GM19395 (cell line): ENCODE data around the gene ADAD1.

Experiments used
- ATAC-seq: cut with Tn5 transposase; IDR thresholded peaks from one replicate; pipeline ENCODE4 v1.9.1; 2021; ENCODE audit warnings: mild to moderate bottlenecking, moderate library complexity; ENCODE audit not compliant: unreplicated experiment

ADAD1 gene

DNA sequence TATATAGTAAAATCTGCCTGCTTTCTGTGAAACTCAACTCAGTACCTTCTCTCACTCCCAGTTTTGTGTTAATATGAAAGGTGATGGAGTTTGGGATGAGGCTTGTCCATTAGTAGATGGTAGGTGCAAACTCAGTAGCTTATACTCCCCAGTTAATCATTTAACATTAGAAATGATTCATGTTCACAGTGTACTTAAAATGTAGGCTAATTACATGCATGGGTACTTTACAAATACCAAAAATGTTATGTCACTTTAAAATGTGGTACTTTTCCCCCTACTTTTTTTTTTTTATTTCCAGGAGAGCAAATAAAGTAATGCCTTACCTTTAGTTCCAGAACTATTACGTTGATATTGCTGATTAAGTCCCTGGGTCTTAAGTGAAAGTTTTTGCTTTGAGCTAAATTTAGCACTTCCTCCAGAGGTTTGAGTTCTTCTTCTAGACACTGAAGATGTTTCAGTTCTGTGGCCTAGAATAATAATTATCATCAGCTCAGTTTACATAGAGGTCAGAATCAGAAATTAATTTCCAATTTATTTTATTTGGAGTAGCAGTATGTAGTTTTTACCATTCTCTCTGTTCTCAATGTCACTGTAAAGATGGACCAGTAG is 74.7 kb downstream of the ADAD1 start:
- ATAC-seq = no peak

DNA sequence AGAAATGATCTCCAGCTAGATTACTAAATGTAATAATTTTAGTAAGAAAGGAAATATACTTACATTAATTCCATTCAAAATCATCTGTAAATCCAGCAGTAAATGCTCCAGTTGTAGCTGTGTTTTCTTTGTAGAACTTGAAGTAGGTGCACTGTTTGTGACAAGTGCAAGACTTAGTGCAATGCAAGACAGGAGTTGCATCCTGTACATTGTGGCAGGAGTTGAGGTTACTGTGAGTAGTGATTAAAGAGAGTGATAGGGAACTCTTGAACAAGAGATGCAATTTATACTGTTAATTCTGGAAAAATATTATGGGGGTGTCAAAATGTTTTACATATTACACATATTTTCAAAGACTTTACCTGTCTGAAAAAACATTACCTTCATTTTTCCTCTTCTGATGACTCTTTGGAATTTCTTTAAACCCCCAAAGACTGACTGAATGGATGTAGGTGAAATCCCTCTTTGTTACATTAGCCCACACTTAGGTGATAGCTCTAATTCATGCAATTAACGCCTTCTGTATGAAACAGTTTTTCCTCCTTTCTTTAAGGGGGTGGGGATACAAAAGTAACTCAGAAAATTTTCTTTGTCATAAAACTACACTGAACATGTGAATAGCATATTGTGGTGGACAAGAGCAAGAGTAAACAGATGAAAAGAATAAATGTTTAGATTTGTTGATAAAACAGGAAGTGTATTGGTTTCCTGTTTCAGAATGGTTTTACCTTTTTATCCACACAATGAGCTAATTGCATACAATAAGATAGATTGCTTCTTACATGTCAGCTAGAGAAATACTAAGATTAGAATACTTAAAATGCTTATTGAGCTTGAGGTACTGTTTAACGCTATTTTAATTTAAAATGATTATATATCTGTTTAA is 77.7 kb downstream of the ADAD1 start, which contains the start of gene IL2:
IL2 (minus strand) TSS at position 495 of the 886 bp plus-strand sequence; CDS start at position 210, 285 bp downstream.
- no peak for ATAC-seq

DNA sequence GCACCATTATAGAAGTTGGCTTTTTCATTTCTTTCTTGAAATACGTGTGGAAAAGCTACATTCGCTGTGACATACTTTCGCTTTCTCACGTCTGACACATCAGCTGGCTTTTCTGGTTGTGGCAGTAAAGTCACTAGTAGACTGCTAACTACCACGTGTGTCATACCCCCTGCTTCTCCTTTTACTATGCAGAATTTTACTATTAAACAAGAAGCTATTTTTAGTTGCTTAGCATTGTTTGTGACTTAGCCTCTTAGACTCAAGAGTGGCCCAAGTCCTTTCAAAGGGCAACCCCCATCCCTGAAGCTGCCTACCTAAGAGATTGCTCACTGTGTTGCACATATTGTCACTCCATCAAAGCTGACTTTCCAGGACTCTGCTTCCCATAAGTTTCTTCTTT is 79.8 kb downstream of the ADAD1 start:
- ATAC-seq = peak; percentile 88

DNA sequence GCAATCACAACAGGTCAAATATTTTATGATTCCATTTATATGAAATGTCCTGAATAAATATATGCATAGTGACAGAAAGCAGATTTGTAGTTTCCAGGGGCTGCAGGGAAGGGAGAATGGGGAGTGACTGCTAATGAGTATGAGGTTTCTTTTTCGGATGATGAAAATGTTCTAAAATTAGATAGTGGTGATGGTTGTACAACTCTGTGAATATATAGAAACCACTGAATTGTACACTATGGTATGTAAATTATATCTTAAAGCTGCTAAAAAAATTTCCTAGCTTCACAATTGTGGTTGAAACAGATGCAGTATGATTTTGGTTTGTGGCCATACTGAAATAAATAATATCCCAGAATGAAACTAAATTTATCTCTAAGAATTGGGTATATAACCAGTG is 90.6 kb downstream of the ADAD1 start:
- no peak for ATAC-seq

DNA sequence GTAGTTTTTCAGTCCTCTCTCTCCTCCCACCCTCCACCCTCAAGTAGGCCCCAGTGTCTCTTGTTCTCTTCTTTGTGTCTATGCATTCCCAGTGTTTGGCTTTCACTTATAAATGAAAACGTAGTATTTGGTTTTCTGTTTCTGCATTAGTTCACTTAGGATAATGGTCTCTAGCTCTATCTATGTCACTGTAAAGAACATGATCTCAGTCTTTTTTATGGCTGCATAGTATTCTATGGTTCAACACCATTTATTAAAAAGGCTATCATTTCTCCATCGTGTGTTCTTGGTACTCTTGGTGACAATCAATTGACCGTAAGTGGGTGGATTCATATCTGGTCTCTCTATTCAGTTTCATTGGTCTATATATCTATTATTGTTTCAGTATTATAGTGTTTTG is 96.4 kb downstream of the ADAD1 start:
- no peak for ATAC-seq

DNA sequence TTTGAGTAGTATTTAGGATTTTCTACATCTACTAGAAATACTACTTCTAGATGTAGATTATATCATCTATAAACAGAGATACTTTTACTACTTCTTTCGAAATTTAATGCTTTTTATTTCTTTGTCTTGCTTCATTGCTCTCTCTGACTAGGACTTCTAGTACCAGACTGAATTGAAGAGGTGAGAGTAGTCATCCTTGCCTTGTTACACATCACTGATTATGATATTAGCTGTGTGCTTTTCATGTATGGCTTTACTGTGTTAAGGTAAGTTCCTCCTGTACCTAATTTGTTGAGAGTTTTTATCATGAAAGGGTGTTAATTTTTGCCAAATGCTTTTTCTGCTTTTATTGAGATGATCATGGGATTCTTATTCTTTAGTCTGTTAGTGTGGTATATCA is 97.3 kb downstream of the ADAD1 start:
- ATAC-seq = no peak

DNA sequence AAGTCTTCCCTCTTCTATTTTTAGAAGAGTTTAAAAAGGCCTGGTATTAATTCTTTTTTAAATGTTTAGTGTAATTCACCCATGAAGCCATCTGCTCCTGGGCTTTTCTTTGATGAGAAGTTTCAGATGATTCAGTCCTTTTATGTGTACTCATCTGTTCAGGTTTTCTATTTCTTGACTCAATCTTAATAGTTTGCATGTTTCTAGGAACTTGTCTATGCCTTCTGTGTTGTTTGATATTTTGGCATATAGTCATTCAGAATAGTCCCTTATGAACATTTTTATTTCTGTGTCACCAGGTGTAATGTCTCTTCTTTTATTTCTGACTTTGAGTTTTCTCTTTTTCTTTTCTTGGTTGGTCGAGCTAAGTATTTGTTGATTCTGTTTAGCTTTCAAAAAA is 97.9 kb downstream of the ADAD1 start:
- ATAC-seq = no peak
